Measurements from ENCODE around the gene DHRS4L2.
A peak's percentile ranks its signal among the peaks of the same experiment; 100 is the strongest.
"Not testable (repeated sequence)": the region's sequence is repeated elsewhere in the genome, so short reads cannot be mapped to it uniquely, and the experiment has no call there.

DHRS4L2 gene

DNA sequence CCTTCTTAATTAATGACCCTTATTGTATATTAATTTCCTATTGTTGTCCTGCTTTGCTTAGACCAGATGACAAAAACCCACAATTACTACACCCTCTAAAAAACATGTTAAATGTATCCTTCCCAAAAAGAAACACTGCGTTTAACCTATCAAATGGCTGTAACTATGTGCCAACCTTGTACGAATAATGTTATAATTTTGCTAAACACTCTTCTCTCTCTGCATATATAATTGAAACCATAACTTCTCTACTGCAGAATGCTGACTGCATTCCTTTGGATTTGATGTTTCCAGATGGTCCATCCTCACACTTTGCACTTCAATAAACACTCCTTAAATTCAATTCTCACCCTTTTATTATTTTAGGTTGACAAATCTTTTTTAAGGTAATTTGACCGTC is 31.8 kb downstream of the DHRS4L2 start:
- DNase-seq = not testable (repeated sequence)

DNA sequence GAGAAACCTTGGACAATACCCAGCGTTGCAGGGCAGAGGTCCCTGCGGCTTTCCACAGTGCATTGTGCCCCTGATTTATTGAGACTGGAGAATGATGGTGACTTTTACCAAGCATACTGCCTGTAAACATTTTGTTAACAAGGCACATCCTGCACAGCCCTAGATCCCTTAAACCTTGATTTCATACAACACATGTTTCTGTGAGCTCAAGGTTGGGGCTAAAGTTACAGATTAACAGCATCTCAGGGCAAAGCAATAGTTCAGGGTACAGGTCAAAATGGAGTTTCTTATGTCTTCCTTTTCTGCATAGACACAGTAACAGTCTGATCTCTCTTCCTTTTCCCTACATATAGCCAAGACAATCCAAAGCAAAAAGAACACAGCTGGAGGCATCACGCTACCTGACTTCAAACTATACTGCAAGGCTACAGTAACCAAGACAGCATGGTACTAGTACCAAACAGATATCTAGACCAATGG is 36.2 kb downstream of the DHRS4L2 start:
- not testable (repeated sequence) for DNase-seq

DNA sequence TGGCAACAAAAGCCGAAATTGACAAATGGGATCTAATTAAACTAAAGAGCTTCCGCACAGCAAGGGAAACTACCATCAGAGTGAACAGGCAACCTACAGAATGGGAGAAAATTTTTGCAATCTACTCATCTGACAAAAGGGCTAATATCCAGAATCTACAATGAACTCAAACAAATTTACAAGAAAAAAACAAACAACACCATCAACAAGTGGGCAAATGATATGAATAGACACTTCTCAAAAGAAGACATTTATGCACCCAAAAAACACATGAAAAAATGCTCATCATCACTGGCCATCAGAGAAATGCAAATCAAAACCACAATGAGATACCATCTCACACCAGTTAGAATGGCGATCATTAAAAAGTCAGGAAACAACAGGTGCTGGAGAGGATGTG is 41.0 kb downstream of the DHRS4L2 start:
- DNase-seq = not testable (repeated sequence)

DNA sequence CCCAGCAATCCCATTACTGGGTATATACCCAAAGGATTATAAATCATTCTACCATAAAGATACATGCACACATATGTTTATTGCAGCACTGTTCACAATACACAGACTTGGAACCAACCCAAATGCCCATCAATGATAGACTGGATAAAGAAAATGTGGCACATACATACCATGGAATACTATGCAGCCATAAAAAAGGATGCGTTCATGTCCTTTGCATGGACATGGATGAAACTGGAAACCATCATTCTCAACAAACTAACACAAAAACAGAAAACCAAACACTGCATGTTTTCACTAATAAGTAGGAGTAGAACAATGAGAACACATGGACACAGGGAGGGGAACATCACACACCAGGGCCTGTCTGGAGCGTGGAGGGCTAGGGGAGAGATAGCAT is 42.6 kb downstream of the DHRS4L2 start:
- not testable (repeated sequence) for DNase-seq

DNA sequence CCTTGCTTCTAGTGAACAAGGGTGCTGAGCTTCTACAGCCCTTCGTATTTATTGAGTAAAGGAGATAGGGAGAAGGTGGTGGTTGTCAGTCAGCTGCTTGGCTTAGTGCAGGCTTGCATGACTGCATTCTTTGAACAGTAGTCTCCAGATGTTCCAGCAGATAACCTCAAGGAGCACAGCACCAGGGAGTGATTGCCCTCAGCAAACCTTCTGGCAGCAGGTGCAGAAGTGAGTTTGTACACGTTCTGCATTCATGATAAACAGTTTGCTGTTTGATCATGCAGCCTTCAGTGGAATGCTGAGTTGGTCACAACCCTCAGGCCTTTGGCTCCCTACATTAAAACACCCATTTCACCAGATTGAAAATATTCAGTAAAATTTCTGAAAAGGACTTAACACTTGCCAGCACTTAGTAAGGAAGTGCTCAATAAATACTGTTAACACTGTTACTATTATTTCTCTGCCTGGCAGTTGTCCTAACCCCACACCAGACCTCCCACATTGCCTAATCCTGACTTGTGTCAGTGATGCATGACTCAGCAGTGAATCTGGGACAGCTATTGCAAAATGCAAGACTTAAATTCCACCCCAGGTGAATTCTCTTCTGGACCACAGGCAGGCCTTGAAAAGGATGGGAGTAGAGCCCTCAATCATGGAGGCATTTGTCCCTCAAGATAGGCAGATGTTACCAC is 44.1 kb downstream of the DHRS4L2 start:
- no peak for DNase-seq

DNA sequence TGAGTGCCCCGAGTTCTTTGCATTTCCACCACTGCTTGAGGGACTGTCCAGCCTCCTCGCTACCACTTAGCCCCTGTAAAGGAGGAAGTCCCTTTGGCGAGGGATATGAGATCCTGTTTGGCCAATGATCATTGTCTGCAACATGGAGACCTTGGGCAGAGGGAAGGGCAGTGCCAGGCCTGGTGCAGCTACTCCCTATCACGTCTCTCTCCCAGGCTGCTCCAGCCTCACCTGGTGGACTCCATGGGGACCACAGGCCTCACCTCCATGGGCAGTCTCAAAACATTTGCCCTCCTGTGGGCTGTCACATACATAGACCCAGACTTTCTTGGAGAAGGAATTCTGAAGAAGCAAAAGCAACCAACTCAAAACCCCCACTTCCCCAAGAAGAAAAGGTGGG is 47.0 kb downstream of the DHRS4L2 start:
- not testable (repeated sequence) for DNase-seq

DNA sequence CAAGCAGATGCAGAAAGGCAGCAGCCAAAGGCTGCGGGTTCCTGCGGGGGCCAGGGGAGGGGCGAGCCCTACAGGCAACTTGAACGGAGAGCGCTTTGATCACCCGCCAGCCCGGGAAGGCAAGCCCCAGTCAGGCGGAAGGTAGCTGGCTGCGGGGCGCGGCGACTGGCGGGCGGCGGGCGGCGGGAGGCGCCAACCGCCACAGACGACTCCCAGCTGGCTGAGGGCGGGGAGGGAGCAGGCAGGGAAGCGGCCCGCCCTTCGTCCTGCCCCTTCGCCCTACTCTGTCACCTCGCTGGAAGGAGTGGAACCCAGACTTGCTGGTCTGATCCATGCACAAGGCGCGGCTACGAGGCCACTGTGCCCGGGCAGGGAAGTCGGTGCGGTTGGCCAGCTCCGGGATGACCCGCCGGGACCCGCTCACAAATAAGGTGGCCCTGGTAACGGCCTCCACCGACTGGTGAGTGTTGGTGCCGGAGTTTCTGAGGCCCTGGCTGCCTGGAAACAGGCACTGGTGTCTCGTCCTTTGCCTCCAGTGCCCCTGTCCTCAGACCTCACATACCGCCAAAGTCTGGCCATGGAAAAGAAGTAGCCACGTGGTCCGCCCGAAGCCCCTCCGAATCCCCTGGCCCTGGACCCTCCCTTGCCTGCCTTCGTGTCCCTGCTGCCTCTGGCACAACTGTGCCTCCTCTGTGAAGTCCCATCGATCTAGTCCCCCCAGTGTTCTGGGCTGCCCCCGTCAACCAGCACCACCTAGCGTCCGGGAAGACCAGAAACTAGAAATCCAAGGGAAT is 47.6 kb downstream of the DHRS4L2 start:
- DNase-seq = peak; percentile 88

DNA sequence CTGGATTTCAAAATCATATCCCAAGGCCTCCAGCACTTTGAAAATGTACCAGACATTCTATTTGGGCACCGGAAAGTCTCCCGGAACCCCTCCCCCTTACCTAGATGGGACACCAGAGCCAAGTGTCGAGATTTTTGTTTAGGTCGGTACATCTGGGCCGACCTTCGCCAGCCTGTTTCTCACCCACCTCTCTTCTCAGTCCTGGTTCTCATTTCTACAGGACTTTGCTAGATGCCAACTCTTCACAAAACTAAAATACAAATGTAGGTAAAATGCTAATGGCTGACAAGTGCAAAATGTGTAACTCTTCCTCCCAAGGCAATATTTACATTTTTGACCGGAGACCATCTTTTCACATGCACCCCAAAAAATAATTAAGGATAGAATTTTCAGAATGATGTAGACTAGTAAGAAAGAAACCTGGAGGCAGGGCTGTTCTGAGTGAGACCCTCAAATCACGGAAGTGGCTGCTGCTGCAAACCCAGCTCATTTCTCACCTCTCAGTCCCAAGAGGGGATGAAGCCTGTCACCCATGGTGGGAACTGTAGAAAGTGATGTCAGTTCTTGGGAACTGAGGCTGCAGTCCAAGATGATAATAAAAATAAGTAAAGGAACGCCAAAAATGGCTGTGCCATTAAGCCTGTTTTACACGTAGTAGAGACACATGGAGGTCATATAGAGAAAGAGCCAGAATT is 48.4 kb downstream of the DHRS4L2 start:
- not testable (repeated sequence) for DNase-seq

DNA sequence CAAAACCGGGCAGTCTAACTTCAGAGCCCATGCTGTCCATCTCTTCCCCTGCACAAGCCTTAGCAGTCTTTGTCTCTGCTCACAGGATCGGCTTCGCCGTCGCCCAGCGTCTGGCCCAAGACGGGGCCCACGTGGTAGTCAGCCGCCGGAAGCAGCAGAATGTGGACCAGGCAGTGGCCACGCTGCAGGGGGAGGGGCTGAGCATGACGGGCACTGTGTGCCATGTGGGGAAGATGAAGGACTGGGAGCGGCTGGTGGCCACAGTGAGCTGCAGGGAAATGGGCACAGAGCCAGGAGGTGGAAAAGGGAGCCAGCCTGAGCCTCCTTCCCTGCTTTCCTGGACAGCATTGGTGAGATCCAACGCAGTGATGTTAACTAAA is 48.9 kb downstream of the DHRS4L2 start:
- no peak for DNase-seq

DNA sequence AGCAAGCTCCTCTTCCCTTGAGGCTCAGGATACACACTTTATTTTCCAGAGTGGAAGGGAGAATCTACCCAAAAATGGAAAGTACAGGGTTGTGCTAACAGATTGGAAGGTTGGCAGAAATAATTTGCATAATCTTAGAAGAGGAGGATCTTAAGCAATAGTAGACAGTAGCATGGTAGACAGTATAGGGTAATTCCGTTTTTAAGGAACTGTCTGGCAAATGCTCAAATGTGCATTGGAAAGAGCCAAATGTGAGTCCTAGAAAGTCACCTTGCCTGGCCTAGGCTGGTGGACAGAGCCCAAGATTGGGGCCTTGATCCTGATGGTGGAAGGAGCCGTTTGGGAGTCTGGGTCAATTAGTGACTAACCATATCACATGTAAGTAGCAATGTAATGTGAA is 50.0 kb downstream of the DHRS4L2 start:
- no peak for DNase-seq

DNA sequence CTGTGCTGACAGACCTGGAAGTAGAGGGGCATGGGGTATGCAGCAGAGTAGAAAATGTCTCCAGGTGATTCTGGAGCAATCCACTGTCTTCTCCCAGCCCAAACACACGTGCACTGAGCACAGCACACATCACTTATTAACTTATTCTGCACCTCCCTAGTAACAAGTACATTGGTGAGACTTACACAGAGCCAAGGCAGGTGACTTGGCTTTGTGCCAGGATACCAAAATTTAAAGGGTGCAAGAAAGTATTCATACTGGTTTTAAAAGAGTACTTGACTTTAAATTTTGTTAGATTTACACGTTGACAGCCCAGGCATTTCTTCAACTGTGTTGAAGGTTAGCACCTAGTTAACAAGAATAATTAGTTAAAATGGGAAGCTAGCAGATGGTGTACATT is 52.0 kb downstream of the DHRS4L2 start:
- DNase-seq = no peak

DNA sequence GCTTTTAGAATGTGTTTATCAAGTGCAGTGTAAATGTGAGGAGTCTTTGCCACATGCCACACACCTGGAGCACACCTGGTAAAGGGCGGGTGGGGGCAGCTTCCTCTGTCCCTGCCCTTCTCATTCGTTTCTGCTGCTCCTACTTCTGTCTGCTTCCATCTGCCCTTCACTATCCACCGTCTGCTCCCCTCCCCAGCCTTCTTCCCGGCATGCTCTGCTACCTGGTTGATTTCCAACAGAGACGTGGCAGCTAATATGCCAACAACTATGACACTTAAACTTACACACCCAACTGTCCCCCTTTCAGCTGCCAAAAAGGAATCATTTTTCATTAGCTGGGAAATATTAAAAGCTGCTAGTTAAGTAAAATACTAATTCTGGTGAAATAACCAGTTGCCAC is 54.0 kb downstream of the DHRS4L2 start:
- no peak for DNase-seq

DNA sequence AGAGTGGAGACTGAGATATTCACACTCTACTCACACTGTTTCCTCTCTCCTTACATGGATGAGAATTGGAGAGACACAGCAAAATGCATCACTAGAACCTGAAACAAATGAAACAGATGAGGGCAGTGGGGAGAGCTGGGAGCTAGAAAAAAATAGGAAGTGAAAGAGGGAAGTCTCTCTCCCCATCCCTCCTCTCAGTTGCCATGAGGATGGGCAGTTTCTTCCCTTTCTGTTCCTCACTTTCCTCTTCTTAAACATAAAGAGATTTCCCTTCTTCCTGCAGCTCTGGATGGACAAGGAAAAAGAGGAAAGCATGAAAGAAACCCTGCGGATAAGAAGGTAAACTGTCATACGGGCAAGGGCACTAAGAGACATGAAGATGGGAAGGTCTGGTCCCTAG is 60.3 kb downstream of the DHRS4L2 start:
- not testable (repeated sequence) for DNase-seq

DNA sequence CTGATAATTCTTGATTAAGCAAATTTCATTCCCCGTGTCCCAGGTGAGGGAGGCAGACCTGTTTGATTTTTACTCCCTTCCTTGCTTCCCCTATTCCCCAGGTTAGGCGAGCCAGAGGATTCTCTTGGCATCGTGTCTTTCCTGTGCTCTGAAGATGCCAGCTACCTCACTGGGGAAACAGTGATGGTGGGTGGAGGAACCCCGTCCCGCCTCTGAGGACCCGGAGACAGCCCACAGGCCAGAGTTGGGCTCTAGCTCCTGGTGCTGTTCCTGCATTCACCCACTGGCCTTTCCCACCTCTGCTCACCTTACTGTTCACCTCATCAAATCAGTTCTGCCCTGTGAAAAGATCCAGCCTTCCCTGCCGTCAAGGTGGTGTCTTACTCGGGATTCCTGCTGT is 62.0 kb downstream of the DHRS4L2 start:
- not testable (repeated sequence) for DNase-seq

DNA sequence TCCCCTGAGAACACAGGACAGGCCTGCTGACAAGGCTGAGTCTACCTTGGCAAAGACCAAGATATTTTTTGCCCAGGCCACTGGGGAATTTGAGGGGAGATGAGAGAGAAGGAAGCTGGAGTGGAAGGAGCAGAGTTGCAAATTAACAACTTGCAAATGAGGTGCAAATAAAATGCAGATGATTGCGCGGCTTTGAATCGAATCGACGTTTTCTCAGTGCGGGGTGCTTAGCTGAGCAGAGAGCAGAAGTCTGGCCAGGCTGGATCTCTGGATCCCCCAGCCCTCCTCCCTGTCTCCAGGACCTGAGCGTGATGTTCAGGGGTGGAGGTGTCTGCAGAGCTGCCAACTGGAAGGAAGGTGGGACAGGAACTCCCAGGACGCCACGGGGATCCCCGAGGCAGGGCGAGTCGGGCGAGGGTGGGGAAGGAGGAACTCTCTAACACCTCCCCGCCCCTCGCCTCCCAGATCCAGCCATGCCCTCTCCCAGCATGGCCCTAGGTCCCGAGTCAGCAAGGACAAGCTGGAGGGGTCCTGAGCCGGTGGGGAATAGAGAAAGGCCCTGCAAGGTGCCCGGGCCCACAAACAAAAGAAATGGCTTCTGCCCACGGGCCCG is 62.6 kb downstream of the DHRS4L2 start:
- no peak for DNase-seq

DNA sequence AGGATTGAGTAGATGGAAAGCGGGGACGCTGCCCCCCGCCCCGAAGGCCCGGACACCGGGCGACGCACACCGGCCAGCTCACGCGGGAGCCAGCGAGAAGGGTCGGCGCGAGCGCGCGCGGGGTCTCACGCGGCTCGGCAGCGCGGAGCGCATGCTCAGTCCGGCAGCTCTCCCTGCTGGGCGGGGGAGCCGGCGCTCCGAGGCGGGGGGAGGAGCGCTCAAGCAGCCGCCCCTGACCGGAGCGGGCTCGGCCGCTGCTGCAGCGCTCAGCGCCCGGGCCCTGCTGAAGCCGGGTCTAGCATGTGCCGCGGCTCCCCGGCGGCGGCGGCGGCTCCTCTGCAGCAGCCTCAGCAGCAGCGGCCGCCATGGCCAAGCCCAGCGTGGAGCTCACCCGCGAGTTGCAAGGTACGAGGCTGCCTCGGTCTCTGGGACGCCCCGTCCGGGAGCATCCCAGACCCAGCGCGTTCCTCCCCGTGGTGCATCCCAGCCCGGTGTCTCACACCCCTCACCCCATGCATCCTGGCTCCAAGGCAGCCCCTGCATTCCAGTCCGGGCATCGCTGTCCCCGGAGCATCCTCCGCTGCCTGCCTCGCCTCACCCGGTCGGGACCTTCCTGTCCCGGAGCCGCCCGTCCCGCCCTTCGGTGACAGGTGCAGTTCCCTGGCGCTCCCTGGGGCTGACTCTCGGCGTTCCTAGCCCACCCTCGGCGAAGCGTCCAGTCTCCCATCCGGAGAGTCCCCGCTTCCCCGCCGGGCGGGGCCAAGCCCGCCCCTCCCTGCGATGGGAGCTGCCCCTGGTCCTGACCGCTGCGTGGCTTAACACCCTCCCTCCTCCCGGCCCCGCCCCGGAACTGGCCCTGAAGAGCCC is 63.3 kb downstream of the DHRS4L2 start, which contains the start of gene CARMIL3:
Gene CARMIL3 (plus strand): TSS at position 221 of the 867 bp plus-strand sequence. CDS start 145 bp downstream, at position 366.
- DNase-seq = peak; percentile 78

DNA sequence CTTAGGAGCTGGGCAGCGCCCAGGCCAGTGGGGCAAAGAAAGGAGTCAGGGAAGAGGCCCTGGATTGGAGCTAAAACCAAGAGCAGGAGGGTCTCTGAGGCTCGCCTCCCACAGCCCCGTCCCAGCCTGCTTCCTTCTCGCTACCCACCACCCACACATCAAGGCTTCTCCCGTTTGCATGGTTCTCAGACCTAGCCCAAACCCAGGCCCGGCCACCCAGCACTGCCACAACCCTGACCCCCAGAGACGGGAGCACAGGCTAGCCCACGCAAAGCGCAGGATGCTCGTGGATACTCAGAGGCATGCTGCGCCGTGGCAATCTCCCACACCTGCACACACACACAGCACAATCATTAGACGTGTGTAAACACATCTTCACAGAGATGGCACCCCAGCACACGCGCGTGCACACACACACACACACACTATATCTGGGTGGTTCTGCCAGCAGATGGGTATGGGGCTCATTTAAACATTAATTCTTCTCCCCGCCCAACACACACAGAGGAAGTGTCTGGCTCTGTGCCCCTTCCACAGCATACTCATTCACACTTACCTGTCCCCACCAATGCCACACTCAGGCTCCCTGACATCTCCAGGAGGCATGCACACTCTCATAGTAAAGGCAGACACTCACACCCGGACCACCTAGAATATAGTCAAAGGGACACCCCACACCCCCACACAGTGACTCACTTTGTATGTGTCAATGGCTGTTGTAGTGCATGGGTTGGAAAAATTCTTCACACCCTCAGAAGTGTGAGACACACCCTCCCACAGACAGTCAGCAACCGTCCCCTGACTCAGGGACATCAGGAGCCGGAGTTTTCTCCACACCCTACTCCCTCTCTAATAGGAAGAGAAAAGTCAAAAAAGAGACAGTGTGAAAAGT is 64.2 kb downstream of the DHRS4L2 start:
- no peak for DNase-seq

DNA sequence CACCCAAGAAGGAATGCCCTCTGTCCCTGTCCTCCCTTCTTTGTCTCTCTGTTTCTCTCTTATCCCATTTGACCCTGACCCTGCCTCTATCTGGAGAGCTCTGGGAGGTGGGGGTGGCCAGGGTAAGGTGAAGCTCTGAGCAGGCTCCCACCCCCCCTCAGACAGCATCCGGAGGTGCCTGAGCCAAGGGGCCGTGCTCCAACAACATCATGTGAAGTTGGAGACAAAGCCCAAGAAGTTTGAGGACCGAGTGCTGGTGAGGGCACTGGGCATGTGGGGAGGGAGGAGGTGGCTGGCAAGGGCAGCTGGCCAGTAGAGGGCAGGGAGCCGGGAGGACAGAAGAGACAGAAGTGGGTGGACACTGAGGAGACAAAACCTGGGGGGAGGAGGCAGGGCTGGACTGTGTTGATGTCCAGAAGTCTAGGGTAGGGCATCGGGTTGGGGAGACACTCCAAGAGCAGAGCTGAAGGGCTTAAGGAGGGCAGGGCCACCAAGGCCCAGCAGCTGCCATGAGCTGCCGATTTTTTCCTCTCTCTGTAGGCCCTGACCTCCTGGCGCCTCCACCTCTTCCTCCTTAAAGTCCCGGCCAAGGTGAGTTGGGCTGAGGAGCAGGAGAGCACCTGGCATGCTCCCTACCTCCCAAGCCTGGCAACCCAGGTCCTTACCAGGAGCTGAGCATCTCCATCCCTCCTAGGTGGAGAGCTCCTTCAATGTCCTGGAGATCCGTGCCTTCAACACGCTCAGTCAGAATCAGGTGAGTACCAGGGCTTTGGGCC is 65.0 kb downstream of the DHRS4L2 start:
- DNase-seq = no peak

DNA sequence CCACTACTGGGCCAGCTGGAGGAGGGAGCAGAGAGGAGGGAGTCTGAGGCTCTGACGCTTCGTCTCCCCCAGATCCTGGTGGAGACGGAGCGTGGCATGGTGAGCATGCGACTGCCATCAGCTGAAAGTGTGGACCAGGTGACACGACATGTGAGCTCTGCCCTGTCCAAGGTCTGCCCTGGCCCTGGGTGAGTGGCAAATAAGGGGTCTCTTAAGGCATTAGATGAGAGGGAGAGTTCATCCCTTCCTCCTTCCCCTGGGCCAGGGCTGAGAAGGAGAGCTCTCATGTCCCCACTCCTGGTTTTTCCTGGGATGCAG is 65.6 kb downstream of the DHRS4L2 start:
- no peak for DNase-seq

DNA sequence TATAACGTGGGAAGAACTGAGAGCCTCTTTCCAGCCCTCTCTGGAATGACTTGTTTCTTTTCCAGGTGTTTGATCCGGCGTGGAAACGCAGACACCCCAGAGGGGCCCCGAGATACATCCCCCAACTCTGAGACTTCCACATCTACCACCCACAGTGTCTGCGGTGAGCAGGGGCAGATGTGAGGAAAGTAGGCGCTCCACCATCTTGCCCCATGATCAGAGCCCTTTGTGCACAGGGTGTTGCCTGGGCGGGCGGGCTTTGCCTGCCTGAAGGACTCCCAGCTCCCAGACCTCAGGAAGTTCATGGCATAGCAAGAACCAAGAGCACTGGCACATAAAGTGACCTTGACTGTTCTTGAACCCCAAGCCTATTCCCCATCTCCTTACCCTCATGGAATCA is 65.9 kb downstream of the DHRS4L2 start:
- no peak for DNase-seq

All from NCI-H1092 treated with DMSO at 0.1 percent for 48 hours (cell line).